ENCODE results near the gene AKT1S1.

The AKT1S1 gene

DNA sequence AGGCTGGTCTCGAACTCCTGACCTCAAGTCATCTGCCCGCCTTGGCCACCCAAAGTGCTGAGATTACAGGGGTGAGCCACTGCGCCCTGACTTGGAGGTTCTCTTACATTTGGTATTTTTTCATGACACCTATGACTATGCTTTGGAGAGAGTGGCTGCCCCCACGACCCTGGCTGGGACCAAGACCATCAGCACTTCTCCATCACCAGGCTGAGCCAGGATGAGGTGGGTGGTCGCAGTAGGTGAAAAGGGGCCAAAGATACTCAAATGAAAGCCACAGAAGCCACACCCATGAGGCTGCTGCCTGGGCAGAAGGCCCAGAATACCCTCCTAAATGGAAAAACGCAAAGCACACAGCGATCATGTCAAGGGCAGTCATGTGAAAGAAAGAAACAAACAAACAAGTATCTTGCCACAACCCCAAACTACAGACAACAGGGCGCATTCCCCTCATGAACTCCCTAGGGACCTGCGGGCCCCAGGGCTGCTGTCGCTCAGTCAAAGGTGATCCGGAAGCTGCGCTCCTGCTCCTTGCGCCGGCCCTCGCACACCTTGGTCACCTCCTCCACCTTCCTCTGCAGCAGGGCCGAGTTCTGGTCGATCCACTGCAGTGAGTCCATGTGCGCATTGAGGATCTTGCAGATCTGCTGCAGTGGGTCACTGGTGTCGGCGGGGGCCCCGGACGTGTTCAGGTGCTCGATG, 30.7 kb upstream of the AKT1S1 start:
- DNase-seq (ENCODE audit: low spot score): no peak

GRCh38 chr19:49906879-49907564, 29.9 kb upstream of the AKT1S1 start:
- DNase-seq (ENCODE audit: low spot score): no peak

DNA sequence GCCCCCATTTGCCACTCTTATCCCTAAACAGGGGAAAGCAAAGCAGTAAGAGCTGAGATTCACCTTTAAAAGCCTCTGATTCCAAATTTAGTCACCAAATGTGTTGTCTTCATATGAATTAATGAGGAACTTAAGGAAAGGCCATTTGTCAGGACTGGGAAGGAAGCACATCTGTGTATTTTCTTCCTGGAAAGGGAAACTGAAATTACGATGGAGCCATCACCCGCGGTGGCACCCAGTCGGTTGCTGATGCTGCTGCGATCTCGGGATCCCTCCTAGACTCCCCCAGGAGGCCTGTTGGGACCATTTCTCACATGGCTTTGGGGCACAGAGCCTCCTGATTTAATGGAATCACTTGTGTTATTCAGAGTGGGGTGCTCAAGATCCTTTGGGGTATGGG, 27.0 kb upstream of the AKT1S1 start:
- no peak for DNase-seq (ENCODE audit: low spot score)

DNA sequence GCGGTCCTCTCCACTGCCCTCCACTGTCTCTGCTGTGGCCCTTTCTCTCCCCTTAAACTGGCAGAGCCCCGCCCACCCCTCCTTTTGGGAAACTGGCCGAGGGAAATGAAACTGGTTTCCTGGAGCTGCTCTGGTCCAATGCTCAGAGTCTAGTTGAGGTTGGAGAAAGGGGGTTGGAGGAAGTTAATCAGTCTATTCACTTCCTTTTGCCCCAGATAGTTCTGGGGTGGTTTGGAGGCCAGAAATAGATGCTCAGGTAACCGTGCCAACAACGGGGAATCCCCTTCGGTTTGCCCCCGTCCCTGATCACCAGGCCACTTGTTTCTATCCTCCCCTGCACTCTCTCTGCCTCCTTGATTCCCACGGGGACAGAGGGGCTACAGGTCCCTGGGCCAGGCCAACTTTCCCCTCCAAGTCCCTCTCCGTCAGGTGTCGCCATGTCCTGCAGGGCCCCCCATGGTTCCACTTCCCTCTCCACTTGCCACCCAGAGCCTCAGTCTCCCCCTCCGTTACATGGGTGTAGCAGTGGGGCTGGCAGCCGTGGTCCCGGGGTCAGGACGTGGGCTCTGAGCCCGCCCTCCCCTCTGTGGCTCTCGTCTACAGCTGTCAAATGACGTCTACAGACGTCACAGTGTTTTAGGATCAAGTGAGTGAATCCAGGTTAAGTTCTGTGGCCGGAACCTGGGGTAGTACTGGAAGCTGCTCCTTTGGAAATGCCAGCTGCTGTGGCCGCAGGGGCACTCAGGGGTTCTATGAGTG, 19.9 kb upstream of the AKT1S1 start, which contains the start of gene IL4I1:
TSS of gene IL4I1 (minus strand) at position 25 of the 759 bp plus-strand sequence. CDS start 727 bp downstream, outside the sequence.
- DNase-seq (ENCODE audit: low spot score): no peak

DNA sequence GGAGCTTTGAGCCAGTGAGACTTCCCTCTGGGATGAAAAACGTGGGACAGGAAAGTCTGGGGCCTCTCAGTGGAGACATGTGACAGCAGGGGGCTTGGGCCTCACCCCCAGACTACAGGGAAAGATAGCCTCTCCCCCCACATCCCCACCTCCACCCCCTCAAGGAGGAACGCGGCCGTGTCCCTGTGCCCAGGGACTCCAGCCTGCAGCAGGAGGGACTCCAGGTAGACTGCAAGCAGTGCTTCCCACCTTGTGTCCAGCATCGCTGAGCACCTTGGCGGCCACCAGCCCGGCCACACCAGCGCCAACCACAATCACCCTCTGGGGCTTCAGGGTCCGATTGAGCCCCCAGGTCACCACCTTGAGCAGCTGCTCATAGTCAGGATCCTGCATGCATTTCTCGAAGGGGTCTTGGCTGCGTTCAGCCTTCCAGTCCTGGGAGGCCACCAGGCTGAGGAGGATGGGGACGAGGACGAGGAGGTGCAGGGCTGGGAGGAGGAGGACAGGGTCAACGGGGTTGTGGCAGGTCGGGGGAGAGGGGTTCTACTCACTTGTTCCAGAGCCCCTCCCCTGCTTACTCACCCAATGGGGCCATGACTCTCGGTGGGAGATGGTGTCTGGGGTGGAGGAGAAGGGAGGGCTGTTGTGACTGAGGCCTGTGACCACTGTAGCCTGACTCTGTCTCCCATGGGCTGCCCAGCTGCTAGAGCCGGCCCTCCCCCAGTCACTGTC, 18.6 kb upstream of the AKT1S1 start:
- DNase-seq (ENCODE audit: low spot score): no peak

GRCh38 chr19:49894879-49895565, 17.9 kb upstream of the AKT1S1 start:
- DNase-seq (ENCODE audit: low spot score): no peak

- no peak for DNase-seq (ENCODE audit: low spot score)
These were observed 17.0 kb upstream of the AKT1S1 start for GRCh38 chr19:49894011-49894664.

- no peak for DNase-seq (ENCODE audit: low spot score)
These were observed 15.6 kb upstream of the AKT1S1 start for GRCh38 chr19:49892716-49893115.

DNA sequence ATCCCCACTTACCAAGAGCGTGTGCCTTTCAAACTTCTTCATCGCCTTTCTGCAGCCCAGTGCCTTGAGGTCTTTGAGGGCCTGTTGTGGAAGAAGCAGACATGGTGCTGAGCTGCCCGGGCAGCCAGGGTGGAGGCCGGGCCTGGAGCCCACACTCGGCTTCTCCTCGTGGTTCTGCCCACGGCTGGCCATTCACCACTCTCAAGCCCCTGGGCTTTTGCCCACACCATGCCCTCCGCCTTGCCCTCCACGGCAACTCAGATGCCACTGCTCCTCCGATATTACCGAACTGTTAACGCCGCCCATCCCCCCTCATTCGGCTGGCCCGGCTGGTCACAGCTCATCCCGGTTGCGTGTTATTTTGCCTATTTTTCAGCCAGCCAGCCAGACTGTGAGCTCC, 14.2 kb upstream of the AKT1S1 start:
- no peak for DNase-seq (ENCODE audit: low spot score)

DNA sequence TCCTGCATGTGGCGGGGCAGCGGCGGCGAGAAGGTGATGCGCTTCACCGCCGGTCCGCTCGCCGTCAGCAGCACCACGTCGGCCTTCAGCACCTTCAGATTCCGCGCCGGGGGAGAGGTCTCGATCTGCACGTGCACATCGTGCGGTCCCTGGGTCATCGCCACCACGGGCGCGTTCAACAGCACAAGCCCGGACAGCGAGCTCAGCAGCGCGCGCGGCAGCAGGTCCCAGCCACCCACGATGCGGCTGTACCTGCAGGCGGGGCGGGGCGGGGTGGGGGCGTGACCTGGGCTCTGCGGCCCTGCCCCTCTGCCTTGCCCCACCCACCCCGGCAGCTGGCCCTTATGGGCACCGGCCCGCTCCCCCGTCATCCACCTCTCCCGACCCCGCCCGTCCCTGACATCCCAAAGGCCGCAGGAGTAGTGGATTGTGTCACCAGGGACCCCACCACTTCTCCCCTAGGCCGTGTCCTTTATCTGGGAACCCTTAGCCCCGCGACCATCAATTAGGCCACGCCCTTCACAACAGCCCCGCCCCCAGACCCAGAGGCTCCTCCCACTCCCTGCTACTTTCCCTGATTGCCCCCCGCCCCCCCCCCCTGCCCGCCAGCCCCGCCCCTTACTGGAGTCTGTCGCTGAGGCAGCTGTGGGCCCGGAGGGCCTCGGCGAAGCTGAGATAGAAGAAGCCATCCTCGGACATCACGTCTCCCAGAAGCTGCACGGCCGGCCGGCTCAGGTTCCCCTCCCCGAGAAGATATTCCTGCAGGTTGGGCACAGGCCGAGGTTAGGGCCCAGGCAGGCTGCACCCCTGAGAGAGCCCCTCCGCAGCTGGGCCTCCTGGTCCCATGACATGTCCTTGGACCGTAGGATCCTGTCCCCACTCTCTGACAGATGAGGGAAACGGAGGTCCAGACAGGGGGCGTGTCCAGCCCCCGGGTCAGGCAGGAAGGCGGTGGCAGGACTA, 13.5 kb upstream of the AKT1S1 start:
- DNase-seq (ENCODE audit: low spot score): no peak

GRCh38 chr19:49889687-49890348, 12.7 kb upstream of the AKT1S1 start:
- no peak for DNase-seq (ENCODE audit: low spot score)

GRCh38 chr19:49889038-49889686, 12.0 kb upstream of the AKT1S1 start:
- DNase-seq (ENCODE audit: low spot score): no peak

DNA sequence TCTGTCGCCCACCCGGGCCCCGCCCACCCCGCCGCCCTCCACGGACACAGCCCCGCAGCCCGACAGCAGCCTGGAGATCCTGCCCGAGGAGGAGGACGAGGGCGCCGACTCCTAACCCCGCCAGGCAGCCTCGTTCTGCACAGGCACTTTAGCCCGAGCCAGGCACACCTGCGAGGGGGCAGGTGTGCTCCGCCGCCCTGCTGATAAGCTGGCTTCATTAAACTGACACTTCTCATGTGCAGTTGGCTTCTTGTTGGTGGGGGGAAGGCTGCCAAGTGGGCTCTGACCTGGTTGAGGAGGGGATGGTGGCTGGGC, 11.3 kb upstream of the AKT1S1 start:
- DNase-seq (ENCODE audit: low spot score): no peak

DNA sequence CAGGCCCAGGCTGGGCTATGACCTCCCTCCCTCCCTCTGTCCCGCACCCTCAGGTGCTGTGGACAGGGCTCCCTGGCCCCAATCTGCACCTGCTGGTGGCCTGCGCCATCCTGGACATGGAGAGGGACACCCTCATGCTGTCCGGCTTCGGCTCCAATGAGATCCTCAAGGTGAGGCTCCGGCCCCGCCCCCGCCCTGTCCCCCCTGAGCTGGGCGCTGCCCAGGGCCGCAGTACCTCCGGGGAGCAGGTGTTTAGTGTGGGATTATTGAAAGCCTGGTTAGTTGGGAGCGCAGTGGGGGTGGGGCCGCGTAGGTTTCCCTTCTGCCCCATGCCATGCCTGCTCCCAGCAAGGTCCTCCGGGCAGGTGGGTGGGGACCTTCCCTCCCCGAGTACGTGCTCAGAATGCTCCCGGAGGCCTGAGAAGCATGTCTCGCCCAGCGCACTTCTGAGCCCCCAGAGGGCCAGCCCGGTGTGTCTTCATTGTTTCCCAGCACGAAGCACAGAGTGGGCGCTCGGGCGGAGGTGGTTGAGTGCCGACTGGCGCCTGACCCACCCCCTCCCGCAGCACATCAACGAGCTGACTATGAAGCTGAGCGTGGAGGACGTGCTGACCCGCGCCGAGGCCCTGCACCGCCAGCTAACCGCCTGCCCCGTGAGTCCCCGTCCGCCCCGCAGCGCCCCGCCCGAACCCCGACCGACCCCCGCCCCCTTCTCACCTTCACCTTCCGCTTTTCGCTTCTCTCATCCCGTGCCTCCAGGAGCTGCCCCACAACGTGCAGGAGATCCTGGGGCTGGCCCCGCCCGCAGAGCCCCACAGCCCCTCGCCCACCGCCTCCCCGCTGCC, 10.7 kb upstream of the AKT1S1 start:
- DNase-seq (ENCODE audit: low spot score): no peak

DNA sequence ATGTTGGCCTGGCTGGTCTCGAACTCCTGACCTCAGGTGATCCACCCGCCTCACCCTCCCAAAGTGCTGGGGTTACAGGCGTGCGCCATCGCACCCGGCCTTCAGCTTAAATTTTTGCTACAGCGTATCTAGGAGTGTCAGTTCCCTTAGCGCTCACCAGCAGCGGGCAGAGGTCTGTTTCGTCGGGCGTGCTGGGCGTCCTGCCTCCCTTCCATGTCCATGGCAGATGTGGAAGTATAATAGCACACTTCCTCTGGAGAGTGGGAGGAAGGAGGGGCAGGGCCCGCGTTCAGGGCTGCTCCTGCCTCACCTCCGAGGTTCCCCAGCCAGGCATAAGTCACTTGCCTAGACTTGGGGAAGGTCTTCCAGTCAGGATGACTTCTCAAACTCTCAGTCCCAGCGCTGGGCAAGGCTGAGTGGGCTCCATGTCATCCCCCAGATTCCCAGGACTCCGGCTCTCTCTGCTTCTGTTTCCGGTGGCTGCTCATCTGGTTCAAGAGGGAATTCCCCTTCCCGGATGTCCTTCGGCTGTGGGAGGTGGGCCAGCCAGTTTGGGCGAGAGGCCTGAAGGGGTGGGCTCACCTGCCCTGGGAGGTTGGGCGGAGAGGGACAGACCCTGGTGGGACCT, 10.0 kb upstream of the AKT1S1 start:
- no peak for DNase-seq (ENCODE audit: low spot score)

DNA sequence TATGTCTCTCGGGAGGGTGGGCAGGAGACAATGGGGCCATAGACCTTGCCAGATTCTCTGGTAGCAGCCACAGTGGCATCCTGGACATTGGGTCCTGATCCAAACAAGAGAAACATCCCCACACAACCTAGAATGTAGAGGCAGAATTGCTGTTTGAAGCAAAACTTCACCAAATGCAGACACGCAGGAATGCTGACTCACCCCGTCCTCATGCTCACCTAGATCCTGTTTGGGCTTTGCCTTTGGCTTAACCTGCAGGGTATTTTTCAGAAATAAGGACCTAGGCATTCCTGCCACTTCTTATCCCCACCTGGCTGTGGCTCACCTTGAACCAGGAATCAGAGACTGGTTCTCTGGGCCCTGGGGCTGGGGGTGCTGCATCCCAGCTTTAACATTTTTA, 7.6 kb upstream of the AKT1S1 start:
- no peak for DNase-seq (ENCODE audit: low spot score)

DNA sequence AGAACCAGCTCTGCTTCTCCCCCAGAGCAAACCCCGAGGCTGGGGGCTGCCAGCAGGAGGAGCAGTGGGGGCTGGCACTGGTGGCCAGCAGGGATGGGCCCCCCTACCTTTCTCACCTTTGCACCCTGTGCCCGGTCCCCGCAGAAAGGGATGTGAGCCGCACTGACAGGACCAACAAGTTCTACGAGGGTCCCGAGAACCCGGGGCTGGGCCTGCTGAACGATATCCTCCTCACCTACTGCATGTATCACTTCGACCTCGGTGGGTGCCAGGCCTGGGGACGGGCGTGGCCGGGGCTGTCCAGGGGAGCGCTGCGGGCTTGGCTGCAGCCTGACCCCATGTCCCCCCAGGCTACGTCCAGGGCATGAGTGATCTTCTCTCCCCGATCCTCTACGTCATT, 7.0 kb upstream of the AKT1S1 start:
- DNase-seq (ENCODE audit: low spot score): no peak

DNA sequence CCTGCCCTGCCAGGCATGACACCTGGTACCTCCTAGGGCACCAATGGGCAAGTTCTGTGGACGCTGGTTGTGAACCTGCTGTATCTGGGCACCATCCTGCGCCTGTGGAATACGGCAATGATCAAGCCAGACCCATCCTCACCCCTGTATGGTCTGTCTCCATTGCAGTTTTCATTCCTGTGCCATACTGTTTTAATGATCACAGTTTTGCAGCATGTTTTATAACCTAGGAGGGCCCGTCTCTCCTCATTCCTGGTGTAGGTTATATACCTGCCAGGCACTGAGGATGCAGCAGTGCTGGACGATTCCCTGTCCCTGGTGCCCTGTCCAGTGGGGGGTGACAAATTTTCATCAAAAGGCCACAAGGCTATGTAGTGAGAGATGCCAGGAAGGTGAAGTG, 5.9 kb upstream of the AKT1S1 start:
- DNase-seq (ENCODE audit: low spot score): no peak

Data from HuH-7.5 (cell line).